Natural killer cell treated with Interleukin-12 subunit alpha and Interleukin-12 subunit beta and Interleukin-15 and Interleukin-18, amount 100 ng/mL, for 72 hours (primary cell): ENCODE measurements around the gene ANP32B. TPM values are rescaled to one million over a fixed set of nuclear protein-coding genes. Genes with fewer than 3 reads are reported as not detected.

Experiments
- ATAC-seq, 2 donors: fragments of 150-1000 bp; cut with Tn5 transposase in 1 of 2; sonication (Bioruptor Pico), chemical (Tn5 transposase) in 1 of 2; 2 replicates each; pipeline ENCODE4 v1.10.0; 2021
- DNase-seq: peaks from one replicate; pipeline ENCODE4 v3.0.0; 2022; ENCODE audit warnings: low spot score
- H3K27ac Mint-ChIP-seq, 2 donors: 1 replicate in 1 of 2; 2 replicates in 1 of 2; pipeline ENCODE4 v1.8.0; 2022; ENCODE audit warnings: mixed read lengths in 2 of 2, mild to moderate bottlenecking in 1 of 2, moderate library complexity in 1 of 2
- H3K27me3 Mint-ChIP-seq, 2 donors: 1 replicate in 1 of 2; 2 replicates in 1 of 2; pipeline ENCODE4 v1.8.0; 2022; ENCODE audit warnings: mixed read lengths in 2 of 2
- H3K36me3 Mint-ChIP-seq: one replicate; pipeline ENCODE4 v1.8.0; 2022; ENCODE audit warnings: mixed read lengths
- H3K4me1 Mint-ChIP-seq, 2 donors: 1 replicate in 1 of 2; 2 replicates in 1 of 2; pipeline ENCODE4 v1.8.0; 2022; ENCODE audit warnings: low read depth in 2 of 2, mixed read lengths in 2 of 2, mild to moderate bottlenecking in 1 of 2
- H3K4me3 Mint-ChIP-seq: one replicate; pipeline ENCODE4 v1.8.0; 2022; ENCODE audit warnings: mixed read lengths
- H3K9me3 Mint-ChIP-seq: 2 replicates; pipeline ENCODE4 v1.8.0; 2022; ENCODE audit warnings: mixed read lengths
- total RNA-seq, 2 donors: library from RNA; stranded (reverse); gene quantifications; one replicate each; pipeline ENCODE4 v1.2.3, GENCODE V29; 2022

The ANP32B gene
- total RNA-seq, 2 donors from 2014 or later = 160 to 345 TPM

GRCh38 chr9:98056269-98057137 is 73.4 kb downstream of the ANP32B start, which contains the start of gene NANS:
Gene NANS (plus strand): TSS chr9:98056732. CDS start chr9:98056809, 77 bp downstream.
- H3K36me3 Mint-ChIP-seq = peaks cover 6% of the 10 kb centered on the region
- peak within 1 kb of the TSS; percentile 100 for H3K4me3 Mint-ChIP-seq
- ATAC-seq (peak; percentile 98 to 99), DNase-seq (peak; percentile 94)
- peaks cover 10 to 16% of the 10 kb centered on the region in 2 donors for H3K4me1 Mint-ChIP-seq
- H3K27me3 Mint-ChIP-seq = no peaks in the 10 kb centered on the region
- H3K9me3 Mint-ChIP-seq = no peaks in the 10 kb centered on the region
- H3K27ac Mint-ChIP-seq = peak within 1 kb of the TSS; percentile 91 to 94

DNA sequence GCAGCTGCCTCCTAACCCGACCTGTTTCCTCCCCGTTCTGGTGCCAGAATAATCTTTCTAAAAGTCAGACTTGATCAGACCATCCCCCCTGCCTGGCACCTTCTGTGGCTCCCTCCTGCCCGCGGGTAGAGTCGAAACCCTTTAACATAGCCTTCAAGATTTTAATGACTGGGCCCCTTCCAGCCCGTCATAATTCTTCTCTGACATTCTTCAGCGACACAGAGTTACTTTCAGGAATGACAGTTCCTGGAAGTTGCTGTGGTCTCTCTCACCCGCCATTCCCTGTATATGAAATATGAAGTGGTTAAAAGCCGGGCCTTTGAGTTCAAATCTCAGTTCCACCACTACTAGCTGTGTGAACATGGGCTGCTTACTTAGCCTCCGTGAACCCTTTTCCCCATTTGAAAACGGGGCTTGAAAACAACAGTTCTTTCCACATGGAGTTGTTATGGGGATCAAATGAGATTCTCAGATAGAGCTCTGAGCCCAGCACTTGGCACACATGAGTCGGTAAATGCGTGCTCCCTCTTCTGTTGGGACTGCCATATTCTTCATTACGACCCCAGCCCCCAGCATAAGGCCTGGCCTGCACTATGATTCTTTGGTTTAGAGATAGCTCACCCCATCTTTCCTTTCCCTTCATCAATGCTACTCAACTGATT is 74.1 kb downstream of the ANP32B start:
- DNase-seq = no peak
- no peak for ATAC-seq
- peaks cover 10 to 16% of the 10 kb centered on the region in 2 donors for H3K4me1 Mint-ChIP-seq
- peak overlapping the region; percentile 100 for H3K4me3 Mint-ChIP-seq
- peak overlapping the region; percentile 91 to 94 for H3K27ac Mint-ChIP-seq
- H3K27me3 Mint-ChIP-seq = no peaks in the 10 kb centered on the region
- peaks cover 6% of the 10 kb centered on the region for H3K36me3 Mint-ChIP-seq
- H3K9me3 Mint-ChIP-seq = no peaks in the 10 kb centered on the region

DNA sequence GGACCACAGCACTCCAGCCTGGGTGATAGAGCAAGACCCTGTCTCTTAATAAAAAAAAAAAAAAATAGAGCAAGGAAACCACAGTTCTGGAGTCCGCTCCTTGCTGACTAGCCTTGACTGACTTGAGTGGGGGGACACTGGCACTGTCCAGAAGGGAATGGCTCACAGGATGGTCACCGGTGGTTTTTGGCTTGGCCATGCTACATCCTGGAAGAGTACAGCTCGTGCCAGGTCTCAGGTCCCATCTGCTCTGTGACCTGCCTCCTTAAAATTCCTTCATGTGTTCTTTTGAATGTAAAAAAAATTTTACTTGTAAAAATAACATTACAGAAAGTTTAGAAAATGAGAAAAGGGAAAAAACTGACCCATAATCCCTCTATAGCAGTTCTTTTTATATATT is 79.0 kb downstream of the ANP32B start:
- Mint-ChIP-seq H3K27ac (no peak overlapping the region), H3K27me3 (no peaks in the 10 kb centered on the region), H3K36me3 (peaks cover 2% of the 10 kb centered on the region), H3K4me3 (no peak overlapping the region), H3K9me3 (no peaks in the 10 kb centered on the region), H3K4me1 (peaks cover 3 to 8% of the 10 kb centered on the region in 2 donors)
- DNase-seq = no peak
- ATAC-seq = no peak

GRCh38 chr9:98064623-98065392 is 81.7 kb downstream of the ANP32B start:
- no peak for ATAC-seq
- Mint-ChIP-seq H3K4me3 (no peak overlapping the region), H3K36me3 (peaks cover 4% of the 10 kb centered on the region), H3K9me3 (no peaks in the 10 kb centered on the region), H3K27ac (no peak overlapping the region), H3K4me1 (peaks cover 0 to 6% of the 10 kb centered on the region in 2 donors), H3K27me3 (no peaks in the 10 kb centered on the region)
- no peak for DNase-seq

Other genes with a start within 250 kb of the ANP32B start
- gene FOXE1, start 130.1 kb upstream of the ANP32B start, total RNA-seq = not detected
- gene TRMO, start 60.8 kb upstream of the ANP32B start, total RNA-seq = 10 to 100 TPM; 13.8 to 18.2 TPM
- not detected for gene HEMGN, start 45.2 kb upstream of the ANP32B start, total RNA-seq
- gene NANS, start 73.4 kb downstream of the ANP32B start, total RNA-seq = 10 to 100 TPM; 41.2 to 72.9 TPM
- gene TRIM14, start 135.9 kb downstream of the ANP32B start, total RNA-seq = 10 to 100 TPM; 29.4 to 49.0 TPM
- 1 to 10 TPM in 1 of 2 donors, under 1 TPM in 1; 0.95 to 1.8 TPM for gene CORO2A, start 209.3 kb downstream of the ANP32B start, total RNA-seq